Measurements from ENCODE around the gene DNAH5.

The DNAH5 gene

DNA sequence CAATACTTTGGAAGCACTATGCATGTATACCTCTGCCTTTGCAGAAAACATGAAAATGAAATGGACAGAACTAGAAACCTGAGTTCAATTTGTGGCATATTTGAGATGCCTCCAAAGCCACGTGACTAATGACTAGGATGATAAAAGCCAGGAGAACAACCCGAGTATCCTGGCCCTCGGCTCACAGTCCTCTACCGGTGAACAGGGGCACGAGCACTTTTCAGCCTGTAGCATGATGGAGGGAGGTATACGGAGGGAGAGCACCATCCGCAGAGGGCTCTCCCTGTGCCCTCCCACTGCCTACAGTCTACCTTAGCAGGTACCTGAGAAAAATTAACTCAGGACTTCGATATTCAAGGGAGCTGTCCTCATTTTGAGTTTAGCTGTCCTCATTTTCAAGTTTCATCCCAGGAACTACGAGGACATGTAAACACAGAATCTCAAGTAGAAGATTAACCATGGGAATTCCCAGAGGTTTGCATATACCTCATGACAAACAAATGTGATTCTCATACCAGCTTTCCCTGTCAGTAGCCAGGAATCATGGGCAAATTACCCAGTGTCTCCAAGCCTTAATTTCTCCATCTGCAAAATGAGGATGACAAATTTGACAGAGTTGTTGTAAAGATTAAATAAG, 249.3 kb downstream of the DNAH5 start:
- no peak for DNase-seq

DNA sequence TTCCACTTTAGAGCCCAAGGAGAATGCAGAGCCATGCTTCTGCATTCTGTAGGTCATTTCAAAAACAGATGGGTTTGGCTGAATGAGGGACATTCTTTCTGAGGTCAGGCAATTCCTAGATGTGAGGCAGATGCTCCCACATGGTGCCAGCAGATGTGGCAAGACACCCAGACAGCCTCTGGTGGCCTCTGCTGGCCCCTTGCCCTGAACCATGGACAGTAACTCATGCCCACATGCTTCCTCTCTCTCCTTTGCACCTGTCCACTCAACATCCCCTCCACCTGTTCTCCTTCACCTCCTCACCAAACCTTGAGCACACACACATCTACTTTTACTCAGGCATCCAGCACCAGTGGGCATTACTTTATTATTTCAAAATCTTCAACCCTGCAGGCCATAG, 252.3 kb downstream of the DNAH5 start:
- no peak for DNase-seq

- DNase-seq = no peak
Measured at GRCh38 chr5:13676531-13676930, 268.0 kb downstream of the DNAH5 start.

DNA sequence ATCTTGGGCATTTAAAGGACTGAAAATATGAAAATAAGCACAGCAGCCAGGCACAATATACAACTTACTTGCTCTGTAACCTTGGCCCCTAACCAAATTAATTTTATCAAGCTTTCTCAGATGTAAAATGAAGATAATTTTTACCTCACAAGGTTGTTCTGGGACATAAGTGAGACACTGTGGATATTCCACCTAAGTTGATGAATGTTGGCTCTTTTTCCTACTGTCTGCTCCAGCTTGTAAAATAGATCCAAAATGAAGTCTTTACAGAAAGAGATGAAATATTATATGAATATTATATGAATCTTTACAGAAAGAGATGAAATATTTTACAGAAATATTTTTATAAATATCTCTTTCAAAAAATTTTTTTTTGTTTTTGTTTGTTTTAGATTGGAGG, 270.1 kb downstream of the DNAH5 start:
- no peak for DNase-seq

DNA sequence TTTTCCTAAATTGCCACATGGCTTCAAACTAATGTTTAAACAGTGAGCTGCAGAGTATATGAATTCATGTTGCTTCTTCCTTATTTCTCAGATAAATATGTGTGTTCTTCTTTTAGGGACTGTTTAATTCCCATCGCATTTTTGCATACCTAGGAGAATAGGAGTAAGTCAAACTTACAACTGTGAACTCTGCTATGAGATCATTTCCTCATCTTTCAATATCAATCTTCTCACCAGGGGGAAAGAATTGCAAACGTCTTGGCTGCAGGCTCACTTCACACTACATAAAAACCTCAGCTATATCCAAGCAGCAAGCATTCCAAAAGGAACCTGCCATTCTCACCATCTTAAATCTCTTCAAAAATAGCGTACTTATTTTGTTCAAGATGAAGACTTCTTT, 271.0 kb downstream of the DNAH5 start:
- DNase-seq = no peak

DNA sequence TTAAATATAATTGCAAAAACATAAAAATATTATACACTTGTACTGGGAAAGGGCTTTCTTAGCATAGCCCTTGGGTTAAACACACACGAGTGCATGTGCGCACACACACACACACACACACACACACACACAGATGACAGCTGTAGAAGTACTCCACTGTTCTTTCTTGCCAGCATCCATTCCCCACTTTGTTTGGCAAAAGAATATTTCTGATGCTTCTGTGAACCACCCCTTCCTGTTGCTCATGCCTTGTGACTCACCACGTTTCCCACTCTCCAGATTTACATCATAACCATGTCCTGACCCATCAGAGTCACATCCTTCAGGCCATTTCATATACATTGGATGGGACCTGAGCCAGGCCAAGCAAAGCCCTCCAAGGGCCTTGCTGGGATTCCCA, 280.1 kb downstream of the DNAH5 start:
- DNase-seq = no peak

- no peak for DNase-seq
Measured at GRCh38 chr5:13662626-13663025, 281.9 kb downstream of the DNAH5 start.

DNA sequence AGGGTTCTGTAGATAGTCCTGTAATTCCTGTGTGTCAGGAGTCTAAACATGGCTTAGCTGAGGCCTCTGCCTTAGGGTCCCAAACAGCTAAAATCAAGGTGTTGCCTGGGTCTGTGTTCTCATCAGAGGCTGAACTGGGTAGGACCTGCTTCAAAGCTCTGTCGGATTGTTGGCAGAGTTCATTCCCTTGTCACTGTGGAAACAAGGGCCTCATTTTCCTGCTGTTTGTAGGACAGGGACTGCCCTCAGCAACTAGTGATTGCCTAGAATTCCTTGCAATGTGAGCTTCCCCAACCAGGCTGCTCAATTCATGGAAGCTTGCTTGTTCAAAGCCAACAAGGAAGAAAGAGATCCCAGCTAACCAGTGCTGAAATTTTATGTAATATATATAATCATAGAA, 283.2 kb downstream of the DNAH5 start:
- DNase-seq = no peak

DNA sequence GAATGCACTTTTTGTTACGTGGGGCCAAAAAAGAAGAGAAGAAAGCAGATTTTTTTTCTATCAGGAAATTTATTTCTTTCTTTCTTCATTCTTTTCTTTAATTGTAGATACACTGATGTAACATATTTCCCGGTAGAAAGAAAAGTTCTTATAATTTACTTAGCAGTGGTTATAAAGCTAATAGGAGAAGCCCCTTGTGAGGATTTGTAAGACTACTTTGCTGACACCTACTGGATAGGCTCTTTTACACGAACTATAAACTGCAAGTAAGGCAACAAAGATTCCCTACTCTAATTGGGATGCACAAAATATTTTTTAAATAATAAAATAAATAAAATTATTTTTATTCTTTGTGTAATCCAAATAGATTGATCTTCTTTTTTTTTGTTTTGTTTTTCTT, 284.4 kb downstream of the DNAH5 start:
- peak; percentile 7 for DNase-seq

DNA sequence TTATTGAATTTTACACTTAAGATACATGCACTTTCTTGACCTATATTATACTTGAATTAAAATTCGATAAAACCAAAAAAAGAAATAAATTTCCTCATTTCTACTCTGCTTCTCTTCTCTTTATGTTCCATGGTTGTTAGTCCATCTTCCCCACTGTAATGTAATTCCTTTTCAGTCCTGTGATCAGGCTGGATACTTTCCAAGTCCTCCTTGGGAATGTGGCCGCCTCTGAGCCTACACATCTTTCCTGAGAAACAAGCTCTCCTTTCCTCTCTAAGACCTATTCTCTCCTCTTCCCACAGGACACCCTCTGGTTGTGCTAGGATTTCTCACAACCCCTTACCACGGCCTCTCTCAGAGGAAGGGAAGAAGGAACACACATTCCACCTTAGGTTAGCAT, 285.1 kb downstream of the DNAH5 start:
- DNase-seq = no peak

- DNase-seq = no peak
Measured at GRCh38 chr5:13658761-13659160, 285.7 kb downstream of the DNAH5 start.

- no peak for DNase-seq
Measured at GRCh38 chr5:13658152-13658551, 286.3 kb downstream of the DNAH5 start.

DNA sequence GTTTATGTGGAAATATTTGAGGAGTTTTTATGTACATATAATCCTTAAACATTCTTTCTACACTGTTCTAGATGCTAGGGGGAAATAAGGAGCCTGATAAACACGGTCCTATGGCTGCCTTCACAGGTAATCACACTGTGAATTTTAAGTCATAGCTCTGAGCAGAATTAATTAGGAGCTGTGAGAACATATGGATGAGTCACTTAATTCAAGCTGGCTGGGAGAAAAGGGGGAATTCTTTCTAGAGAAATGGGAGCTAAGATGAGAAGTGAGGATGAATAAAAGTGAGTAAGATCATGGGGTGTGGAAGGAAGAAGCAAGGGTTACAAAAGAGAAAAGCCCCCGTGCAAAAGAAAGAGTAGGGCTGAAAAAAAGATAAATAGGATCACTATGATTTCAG, 290.8 kb downstream of the DNAH5 start:
- DNase-seq = no peak

DNA sequence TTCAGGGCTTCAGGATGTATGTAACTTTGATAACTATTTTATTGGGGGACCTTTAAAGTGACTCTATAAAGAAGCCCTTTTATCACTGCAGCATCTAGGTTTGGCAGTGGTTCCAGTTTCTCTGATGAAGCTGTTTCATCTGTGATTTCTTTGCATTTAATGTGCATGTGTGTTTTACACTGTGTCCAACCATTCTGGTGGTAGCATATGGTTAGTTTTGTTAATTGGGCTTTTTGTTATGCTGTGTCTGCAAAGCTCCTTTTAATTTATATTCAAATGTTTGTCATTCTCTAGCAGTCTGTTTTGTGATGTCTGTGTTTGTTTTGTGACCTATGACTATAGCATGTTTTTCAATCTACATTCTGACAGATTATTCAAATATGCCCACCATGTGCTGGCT, 294.8 kb downstream of the DNAH5 start:
- DNase-seq = no peak

- no peak for DNase-seq
Measured at GRCh38 chr5:13648822-13649221, 295.7 kb downstream of the DNAH5 start.

DNA sequence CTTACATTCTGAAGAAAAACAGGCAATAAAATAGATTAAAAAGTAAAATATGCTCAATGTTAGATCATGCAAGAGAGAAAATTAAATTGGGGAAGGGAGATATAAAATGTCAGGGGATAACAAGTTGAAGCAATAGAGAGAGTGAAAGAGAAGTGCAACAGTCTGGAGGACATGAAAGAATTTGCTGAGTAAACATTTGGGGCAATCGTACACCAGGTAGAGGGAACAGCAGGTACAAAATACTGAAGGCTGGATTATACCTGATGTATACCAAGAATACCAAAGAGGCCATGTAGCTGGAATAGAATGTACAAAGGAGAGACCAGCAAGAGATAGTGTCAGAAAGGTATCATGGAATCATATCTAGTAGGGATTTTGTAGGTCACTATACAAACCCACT, 300.8 kb downstream of the DNAH5 start:
- no peak for DNase-seq

- DNase-seq = no peak
Measured at GRCh38 chr5:13643196-13643595, 301.3 kb downstream of the DNAH5 start.

Measured in NCI-H510A treated with DMSO at 0.1 percent for 48 hours (cell line).